ENCODE results near the gene INTS1.

- TF ChIP-seq, protein P1, sequence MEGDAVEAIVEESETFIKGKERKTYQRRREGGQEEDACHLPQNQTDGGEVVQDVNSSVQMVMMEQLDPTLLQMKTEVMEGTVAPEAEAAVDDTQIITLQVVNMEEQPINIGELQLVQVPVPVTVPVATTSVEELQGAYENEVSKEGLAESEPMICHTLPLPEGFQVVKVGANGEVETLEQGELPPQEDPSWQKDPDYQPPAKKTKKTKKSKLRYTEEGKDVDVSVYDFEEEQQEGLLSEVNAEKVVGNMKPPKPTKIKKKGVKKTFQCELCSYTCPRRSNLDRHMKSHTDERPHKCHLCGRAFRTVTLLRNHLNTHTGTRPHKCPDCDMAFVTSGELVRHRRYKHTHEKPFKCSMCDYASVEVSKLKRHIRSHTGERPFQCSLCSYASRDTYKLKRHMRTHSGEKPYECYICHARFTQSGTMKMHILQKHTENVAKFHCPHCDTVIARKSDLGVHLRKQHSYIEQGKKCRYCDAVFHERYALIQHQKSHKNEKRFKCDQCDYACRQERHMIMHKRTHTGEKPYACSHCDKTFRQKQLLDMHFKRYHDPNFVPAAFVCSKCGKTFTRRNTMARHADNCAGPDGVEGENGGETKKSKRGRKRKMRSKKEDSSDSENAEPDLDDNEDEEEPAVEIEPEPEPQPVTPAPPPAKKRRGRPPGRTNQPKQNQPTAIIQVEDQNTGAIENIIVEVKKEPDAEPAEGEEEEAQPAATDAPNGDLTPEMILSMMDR (IDR thresholded peaks at IDR 0.05): no peak
- no peak for TF ChIP-seq ESRRA (CRISPR knock-in tag; IDR thresholded peaks at IDR 0.05; ENCODE audit: borderline replicate concordance)
- TF ChIP-seq AFF4 (CRISPR knock-in tag; IDR thresholded peaks at IDR 0.05; ENCODE audit: borderline replicate concordance): no peak
- no peak for TF ChIP-seq NFYB (CRISPR knock-in tag; conservative IDR thresholded peaks at IDR 0.05; ENCODE audit: low read depth)
- TF ChIP-seq E2F1 (CRISPR knock-in tag; IDR thresholded peaks at IDR 0.05): no peak
- no peak for TF ChIP-seq USF2 (CRISPR knock-in tag; IDR thresholded peaks at IDR 0.05)
- no peak for TF ChIP-seq FOXK1 (CRISPR knock-in tag; IDR thresholded peaks at IDR 0.05)
- no peak for TF ChIP-seq SOX15 (CRISPR knock-in tag; IDR thresholded peaks at IDR 0.05)
- no peak for TF ChIP-seq ZNF425 (CRISPR knock-in tag; conservative IDR thresholded peaks at IDR 0.05)
- TF ChIP-seq, protein P2, sequence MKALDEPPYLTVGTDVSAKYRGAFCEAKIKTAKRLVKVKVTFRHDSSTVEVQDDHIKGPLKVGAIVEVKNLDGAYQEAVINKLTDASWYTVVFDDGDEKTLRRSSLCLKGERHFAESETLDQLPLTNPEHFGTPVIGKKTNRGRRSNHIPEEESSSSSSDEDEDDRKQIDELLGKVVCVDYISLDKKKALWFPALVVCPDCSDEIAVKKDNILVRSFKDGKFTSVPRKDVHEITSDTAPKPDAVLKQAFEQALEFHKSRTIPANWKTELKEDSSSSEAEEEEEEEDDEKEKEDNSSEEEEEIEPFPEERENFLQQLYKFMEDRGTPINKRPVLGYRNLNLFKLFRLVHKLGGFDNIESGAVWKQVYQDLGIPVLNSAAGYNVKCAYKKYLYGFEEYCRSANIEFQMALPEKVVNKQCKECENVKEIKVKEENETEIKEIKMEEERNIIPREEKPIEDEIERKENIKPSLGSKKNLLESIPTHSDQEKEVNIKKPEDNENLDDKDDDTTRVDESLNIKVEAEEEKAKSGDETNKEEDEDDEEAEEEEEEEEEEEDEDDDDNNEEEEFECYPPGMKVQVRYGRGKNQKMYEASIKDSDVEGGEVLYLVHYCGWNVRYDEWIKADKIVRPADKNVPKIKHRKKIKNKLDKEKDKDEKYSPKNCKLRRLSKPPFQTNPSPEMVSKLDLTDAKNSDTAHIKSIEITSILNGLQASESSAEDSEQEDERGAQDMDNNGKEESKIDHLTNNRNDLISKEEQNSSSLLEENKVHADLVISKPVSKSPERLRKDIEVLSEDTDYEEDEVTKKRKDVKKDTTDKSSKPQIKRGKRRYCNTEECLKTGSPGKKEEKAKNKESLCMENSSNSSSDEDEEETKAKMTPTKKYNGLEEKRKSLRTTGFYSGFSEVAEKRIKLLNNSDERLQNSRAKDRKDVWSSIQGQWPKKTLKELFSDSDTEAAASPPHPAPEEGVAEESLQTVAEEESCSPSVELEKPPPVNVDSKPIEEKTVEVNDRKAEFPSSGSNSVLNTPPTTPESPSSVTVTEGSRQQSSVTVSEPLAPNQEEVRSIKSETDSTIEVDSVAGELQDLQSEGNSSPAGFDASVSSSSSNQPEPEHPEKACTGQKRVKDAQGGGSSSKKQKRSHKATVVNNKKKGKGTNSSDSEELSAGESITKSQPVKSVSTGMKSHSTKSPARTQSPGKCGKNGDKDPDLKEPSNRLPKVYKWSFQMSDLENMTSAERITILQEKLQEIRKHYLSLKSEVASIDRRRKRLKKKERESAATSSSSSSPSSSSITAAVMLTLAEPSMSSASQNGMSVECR (CRISPR knock-in tag; IDR thresholded peaks at IDR 0.05; ENCODE audit: borderline replicate concordance): no peak
These were observed 44.2 kb upstream of the INTS1 start for GRCh38 chr7:1548438-1548831.
